Endodermal cell (in vitro differentiated cells): ENCODE results near the gene DNPH1. TPM values are rescaled to one million over a fixed set of nuclear protein-coding genes. Genes with fewer than 3 reads are reported as not detected.
A peak's percentile ranks its signal among the peaks of the same experiment; 100 is the strongest.

Experiments
- DNase-seq: peaks from one replicate; pipeline ENCODE4 v3.0.0-alpha.2; 2017
- H3K27ac ChIP-seq: 2 replicates; pipeline ENCODE4 v1.5.1; 2013; ENCODE audit warnings: mild to moderate bottlenecking, low read depth, low read length, moderate library complexity
- H3K27me3 ChIP-seq: 2 replicates; pipeline ENCODE4 v1.6.1; 2013; ENCODE audit warnings: mild to moderate bottlenecking, low read length, moderate library complexity; ENCODE audit not compliant: insufficient read depth, control insufficient read depth, poor library complexity, severe bottlenecking
- H3K36me3 ChIP-seq: 2 replicates; pipeline ENCODE4 v1.7.0; 2013; ENCODE audit warnings: mild to moderate bottlenecking, low read length, moderate library complexity; ENCODE audit not compliant: control insufficient read depth, insufficient read depth
- H3K4me1 ChIP-seq: one replicate; pipeline ENCODE4 v1.7.0; 2013; ENCODE audit warnings: low read length; ENCODE audit not compliant: control insufficient read depth, insufficient read depth
- H3K4me3 ChIP-seq: 2 replicates; pipeline ENCODE4 v1.5.1; 2013; ENCODE audit warnings: mild to moderate bottlenecking, low read length, moderate library complexity
- H3K9ac ChIP-seq: 2 replicates; pipeline ENCODE4 v1.6.1; 2013; ENCODE audit warnings: mild to moderate bottlenecking, low read length, moderate library complexity; ENCODE audit not compliant: poor library complexity, severe bottlenecking; ENCODE audit errors: extremely low read depth
- H3K9me3 ChIP-seq: 2 replicates; pipeline ENCODE4 v1.6.1; 2013; ENCODE audit warnings: mild to moderate bottlenecking, low read length, moderate library complexity; ENCODE audit not compliant: control insufficient read depth
- H3K27ac Mint-ChIP-seq: 2 replicates; pipeline ENCODE4 v1.8.0; 2020; ENCODE audit warnings: mixed read lengths
- H3K27me3 Mint-ChIP-seq: 2 replicates; pipeline ENCODE4 v1.8.0; 2021; ENCODE audit warnings: mild to moderate bottlenecking, mixed read lengths; ENCODE audit not compliant: insufficient read depth
- H3K36me3 Mint-ChIP-seq: 2 replicates; pipeline ENCODE4 v1.8.0; 2020; ENCODE audit warnings: low read depth, mixed read lengths
- H3K4me1 Mint-ChIP-seq: 2 replicates; pipeline ENCODE4 v1.8.0; 2020; ENCODE audit warnings: mixed read lengths
- H3K4me3 Mint-ChIP-seq: 2 replicates; pipeline ENCODE4 v1.8.0; 2020; ENCODE audit warnings: mild to moderate bottlenecking, moderate library complexity, mixed read lengths
- H3K9me3 Mint-ChIP-seq: 2 replicates; pipeline ENCODE4 v1.8.0; 2020; ENCODE audit warnings: mild to moderate bottlenecking, mixed read lengths
- WGBS, 2 experiments: methylation state at CpG; one replicate each; pipeline versions ENCODE4 v1.1.5 to v1.1.7; 2013; ENCODE audit warnings: missing lambda C conversion rate in 2 of 2, mixed read lengths in 1 of 2; ENCODE audit not compliant: insufficient coverage in 1 of 2, insufficient read length in 1 of 2; 5-methylcytosine and 5-hydroxymethylcytosine counted together
- total RNA-seq, 2 donors: library from RNA; stranded (reverse); fragmentation: NEBNext Ultra II Directional in 1 of 2; extraction: Animal tissue kit (Norgen Biotek cat#: 25700) in 1 of 2; gene quantifications; 2 replicates in 1 of 2; 3 replicates in 1 of 2; pipeline ENCODE4 v1.2.1, GENCODE V29; 2021
- TF ChIP-seq, protein P1 (sequence below): fragments of 200-600 bp; sonication (generic); conservative IDR thresholded peaks from 2 replicates; pipeline ENCODE4 v1.5.0; 2021; ENCODE audit warnings: antibody characterized with exemption, mild to moderate bottlenecking

DNPH1 gene
- total RNA-seq, 2 donors from 2014 or later: 48.2 to 66.5 TPM

DNA sequence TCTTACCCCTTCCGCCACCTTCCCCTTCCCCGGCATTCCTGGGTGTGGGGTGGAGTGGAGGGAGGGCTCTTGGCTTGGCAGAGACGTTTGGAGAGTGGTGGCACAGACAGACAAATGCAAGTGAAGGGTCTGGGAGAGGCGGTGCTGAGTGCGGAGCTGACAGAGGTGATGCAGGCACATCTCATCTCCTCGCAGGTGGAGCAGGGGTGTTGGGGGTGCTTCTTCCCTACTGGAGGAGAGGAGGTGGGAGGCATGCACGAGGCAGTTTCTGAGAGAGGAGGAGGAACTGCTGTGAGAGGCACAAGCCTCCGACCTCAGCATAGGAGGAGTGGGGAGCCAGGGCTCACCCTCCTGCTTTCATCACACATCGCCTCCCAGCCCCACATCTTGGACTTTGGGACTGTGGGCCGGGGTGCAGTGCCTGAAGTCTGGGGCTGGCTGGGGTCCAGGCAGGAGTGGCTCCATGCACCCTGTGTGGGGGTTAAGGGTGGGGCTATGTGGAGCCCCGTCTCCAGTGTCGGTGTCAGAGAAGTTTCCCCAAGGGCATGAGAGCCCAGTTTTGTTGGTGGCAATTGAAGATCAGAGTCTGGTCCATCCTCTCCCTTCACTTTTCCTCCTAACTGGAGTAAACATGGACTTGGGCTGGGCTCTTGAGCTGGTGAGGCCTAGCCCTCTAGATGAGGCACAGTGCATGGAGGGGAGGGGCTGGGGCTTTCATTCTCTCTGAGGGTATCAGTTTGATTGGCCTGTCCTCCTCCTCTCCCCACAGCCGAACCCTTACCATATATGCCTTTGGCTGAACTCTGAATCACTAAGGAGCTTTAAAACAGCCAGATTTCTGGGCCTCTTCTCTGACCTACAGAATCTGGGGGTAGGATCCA is 48.6 kb upstream of the DNPH1 start:
- H3K27ac ChIP-seq: peak overlapping the region; percentile 46
- no peaks in the 10 kb centered on the region for H3K36me3 Mint-ChIP-seq
- no peaks in the 10 kb centered on the region for H3K36me3 ChIP-seq
- H3K9ac ChIP-seq: no peak overlapping the region
- peaks cover 12% of the 10 kb centered on the region for H3K4me1 ChIP-seq
- no peak overlapping the region for H3K4me3 Mint-ChIP-seq
- H3K27me3 Mint-ChIP-seq: peaks cover 49% of the 10 kb centered on the region
- no peak overlapping the region for H3K4me3 ChIP-seq
- no peak for DNase-seq
- peaks cover 32% of the 10 kb centered on the region for H3K4me1 Mint-ChIP-seq
- WGBS, 2 experiments: 63 to 87% methylated on average over 4 to 13 of the region's 13 CpGs
- peaks cover 37% of the 10 kb centered on the region for H3K27me3 ChIP-seq
- H3K9me3 Mint-ChIP-seq: no peaks in the 10 kb centered on the region
- H3K9me3 ChIP-seq: no peaks in the 10 kb centered on the region
- H3K27ac Mint-ChIP-seq: no peak overlapping the region
- TF ChIP-seq, protein P1, sequence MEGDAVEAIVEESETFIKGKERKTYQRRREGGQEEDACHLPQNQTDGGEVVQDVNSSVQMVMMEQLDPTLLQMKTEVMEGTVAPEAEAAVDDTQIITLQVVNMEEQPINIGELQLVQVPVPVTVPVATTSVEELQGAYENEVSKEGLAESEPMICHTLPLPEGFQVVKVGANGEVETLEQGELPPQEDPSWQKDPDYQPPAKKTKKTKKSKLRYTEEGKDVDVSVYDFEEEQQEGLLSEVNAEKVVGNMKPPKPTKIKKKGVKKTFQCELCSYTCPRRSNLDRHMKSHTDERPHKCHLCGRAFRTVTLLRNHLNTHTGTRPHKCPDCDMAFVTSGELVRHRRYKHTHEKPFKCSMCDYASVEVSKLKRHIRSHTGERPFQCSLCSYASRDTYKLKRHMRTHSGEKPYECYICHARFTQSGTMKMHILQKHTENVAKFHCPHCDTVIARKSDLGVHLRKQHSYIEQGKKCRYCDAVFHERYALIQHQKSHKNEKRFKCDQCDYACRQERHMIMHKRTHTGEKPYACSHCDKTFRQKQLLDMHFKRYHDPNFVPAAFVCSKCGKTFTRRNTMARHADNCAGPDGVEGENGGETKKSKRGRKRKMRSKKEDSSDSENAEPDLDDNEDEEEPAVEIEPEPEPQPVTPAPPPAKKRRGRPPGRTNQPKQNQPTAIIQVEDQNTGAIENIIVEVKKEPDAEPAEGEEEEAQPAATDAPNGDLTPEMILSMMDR: no peak

DNA sequence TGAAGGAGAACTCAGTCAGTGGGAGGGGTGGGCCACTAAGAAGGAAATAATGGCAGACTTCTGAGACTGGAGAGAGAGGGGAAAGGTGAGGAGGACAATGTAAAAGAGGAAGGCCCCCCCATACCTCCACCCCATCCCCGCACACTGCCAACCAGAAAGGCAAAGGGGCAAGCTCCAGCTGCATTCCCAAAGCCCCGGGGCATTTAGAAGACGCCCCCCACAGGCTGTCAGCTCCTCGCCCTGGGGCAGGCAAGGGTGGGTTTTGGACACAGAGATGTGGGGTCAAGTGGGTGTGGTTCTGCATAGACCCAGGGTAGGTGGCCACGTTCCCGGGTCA is 48.0 kb upstream of the DNPH1 start:
- Mint-ChIP-seq H3K4me1 (peaks cover 32% of the 10 kb centered on the region), H3K27ac (no peak overlapping the region), H3K9me3 (no peaks in the 10 kb centered on the region), H3K27me3 (peaks cover 52% of the 10 kb centered on the region), H3K36me3 (no peaks in the 10 kb centered on the region), H3K4me3 (no peak overlapping the region)
- TF ChIP-seq, protein P1: no peak
- Histone ChIP-seq H3K27me3 (peaks cover 41% of the 10 kb centered on the region), H3K4me3 (no peak overlapping the region), H3K36me3 (no peaks in the 10 kb centered on the region), H3K9ac (no peak overlapping the region), H3K27ac (no peak overlapping the region), H3K9me3 (no peaks in the 10 kb centered on the region), H3K4me1 (peaks cover 12% of the 10 kb centered on the region)
- no peak for DNase-seq
- 92% methylated on average over 5 of the region's 6 CpGs; no CpG with 5 or more reads in 1 of the 2 experiments for WGBS, 2 experiments

DNA sequence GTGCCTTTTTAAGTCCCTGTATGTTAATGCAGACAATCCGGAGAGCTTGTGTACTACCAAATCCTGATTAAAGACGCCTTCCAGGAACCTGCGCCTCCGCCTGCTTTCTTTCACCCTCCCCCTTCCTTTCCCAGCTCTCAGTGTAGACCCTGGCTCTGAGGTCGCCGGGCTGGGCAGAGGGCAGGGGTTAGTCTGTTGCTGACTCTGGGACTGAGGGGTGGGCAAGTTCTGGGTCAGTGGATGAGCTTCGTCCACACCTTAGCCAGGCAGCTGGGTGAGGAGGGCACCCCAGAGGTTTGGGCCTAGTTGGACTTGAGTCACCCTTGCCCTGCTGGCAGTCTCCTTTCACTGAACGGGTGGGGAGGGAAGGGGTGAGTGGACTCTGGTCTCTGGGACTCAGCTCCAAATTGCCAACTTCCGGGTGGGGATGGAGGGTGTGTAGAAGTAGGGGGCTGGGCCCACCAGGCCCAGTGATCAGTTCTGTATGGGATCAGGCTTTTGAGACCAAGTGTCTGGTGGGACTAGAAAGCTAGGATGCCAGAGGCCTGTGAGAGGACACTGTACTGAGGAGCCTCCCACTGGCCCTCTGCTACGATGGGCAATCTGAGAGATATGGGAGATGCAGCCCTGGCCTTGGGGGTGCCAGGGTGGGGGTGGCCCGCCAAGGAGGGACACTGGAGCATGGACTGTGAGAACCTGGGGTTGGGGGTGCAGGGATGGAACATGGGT is 47.5 kb upstream of the DNPH1 start:
- no peak overlapping the region for H3K27ac Mint-ChIP-seq
- TF ChIP-seq, protein P1: no peak
- peaks cover 41% of the 10 kb centered on the region for H3K27me3 ChIP-seq
- H3K9me3 Mint-ChIP-seq: no peaks in the 10 kb centered on the region
- peaks cover 32% of the 10 kb centered on the region for H3K4me1 Mint-ChIP-seq
- no peaks in the 10 kb centered on the region for H3K9me3 ChIP-seq
- H3K4me3 Mint-ChIP-seq: peak overlapping the region; percentile 53
- H3K36me3 ChIP-seq: no peaks in the 10 kb centered on the region
- peaks cover 12% of the 10 kb centered on the region for H3K4me1 ChIP-seq
- WGBS, 2 experiments: 75 to 76% methylated on average over 4 to 11 of the region's 11 CpGs
- peak; percentile 72 for DNase-seq
- peaks cover 53% of the 10 kb centered on the region for H3K27me3 Mint-ChIP-seq
- no peak overlapping the region for H3K9ac ChIP-seq
- no peak overlapping the region for H3K27ac ChIP-seq
- H3K36me3 Mint-ChIP-seq: no peaks in the 10 kb centered on the region
- no peak overlapping the region for H3K4me3 ChIP-seq
